Mesothelial cell of epicardium (in vitro differentiated cells): ENCODE data around the gene WDFY2. TPM values are rescaled to one million over a fixed set of nuclear protein-coding genes. Genes with fewer than 3 reads are reported as not detected.

ENCODE experiments used
- DNase-seq, 2 experiments: peaks; one replicate each; pipeline ENCODE4 v3.0.0; 2021; ENCODE audit warnings: low spot score in 2 of 2; ENCODE audit not compliant: unreplicated experiment in 2 of 2
- H3K27ac Mint-ChIP-seq: 2 replicates; pipeline ENCODE4 v1.8.0; 2021; ENCODE audit warnings: mixed read lengths
- H3K27me3 Mint-ChIP-seq: 2 replicates; pipeline ENCODE4 v1.8.0; 2021; ENCODE audit warnings: low read depth, mixed read lengths
- H3K36me3 Mint-ChIP-seq: 2 replicates; pipeline ENCODE4 v1.8.0; 2021; ENCODE audit warnings: mixed read lengths
- H3K4me1 Mint-ChIP-seq: 2 replicates; pipeline ENCODE4 v1.8.0; 2021; ENCODE audit warnings: mixed read lengths
- H3K4me3 Mint-ChIP-seq: 2 replicates; pipeline ENCODE4 v1.8.0; 2021; ENCODE audit warnings: mild to moderate bottlenecking, moderate library complexity, mixed read lengths
- H3K9me3 Mint-ChIP-seq: 2 replicates; pipeline ENCODE4 v1.8.0; 2021; ENCODE audit warnings: mixed read lengths
- CTCF ChIP-seq: fragments of 200-600 bp; sonication (generic); IDR thresholded peaks from one replicate; pipeline ENCODE4 v1.5.0; 2021; ENCODE audit warnings: antibody characterized with exemption; ENCODE audit not compliant: unreplicated experiment
- total RNA-seq: library from RNA; stranded (reverse); gene quantifications from 3 replicates; pipeline ENCODE4 v1.2.1, GENCODE V29; 2021

WDFY2 gene
- total RNA-seq, 1 donor from 2014 or later = 12.1 TPM

DNA sequence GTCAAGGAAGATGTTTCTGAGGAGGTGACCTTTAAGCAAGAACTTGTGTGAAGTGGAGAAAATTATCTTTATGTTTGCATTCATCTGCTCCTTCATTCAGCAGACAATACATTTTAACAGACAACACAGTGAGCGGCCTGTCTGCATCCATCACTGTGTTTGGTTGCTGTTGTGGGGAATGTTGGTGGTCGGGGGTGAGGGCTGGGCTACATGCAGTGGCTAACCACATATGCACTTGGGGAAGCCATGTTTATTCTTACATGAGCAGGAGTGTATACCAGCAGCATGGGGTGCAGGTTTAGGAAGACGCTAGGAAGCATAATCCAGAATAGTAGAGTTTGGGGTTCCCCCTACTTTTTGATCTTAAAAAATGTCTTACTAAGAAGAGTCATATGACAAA lies 153.3 kb downstream of the WDFY2 start:
- no peaks in the 10 kb centered on the region for H3K27me3 Mint-ChIP-seq
- H3K4me1 Mint-ChIP-seq = peaks cover 10% of the 10 kb centered on the region
- no peak for TF ChIP-seq CTCF
- DNase-seq = no peak
- no peaks in the 10 kb centered on the region for H3K9me3 Mint-ChIP-seq
- no peak overlapping the region for H3K27ac Mint-ChIP-seq
- H3K4me3 Mint-ChIP-seq = no peak overlapping the region
- H3K36me3 Mint-ChIP-seq = peaks cover 3% of the 10 kb centered on the region

DNA sequence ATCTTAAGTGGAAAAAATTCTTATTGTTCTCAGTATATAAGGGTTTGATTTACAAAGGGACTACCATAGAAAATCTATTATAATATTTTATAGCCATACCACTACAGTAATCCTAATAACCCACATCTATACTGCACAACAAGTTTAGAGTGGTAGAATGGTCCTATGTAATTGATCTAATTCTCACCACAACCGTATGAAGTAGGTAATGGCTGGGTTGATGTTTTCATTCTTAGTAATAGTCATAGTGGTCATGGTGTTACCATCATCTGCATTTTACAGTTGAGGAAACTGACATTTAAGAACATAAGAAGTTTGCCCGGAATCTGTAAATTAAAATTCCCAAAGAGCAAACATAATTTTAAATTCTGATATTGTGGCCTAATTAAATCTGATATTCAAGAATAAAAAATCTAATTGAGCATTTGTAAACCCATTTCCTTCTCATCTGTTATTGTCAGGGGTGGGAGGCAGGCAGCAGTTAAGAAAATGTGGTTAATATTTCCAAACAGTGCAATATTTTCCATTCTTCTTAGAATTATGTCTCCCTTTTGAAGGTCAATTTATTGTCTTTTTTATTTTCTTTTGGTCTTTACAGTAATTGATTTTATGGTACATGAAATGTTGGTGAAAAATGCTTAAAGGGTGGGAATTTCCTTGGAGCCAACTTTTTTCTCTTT lies 154.1 kb downstream of the WDFY2 start:
- Mint-ChIP-seq H3K4me3 (no peak overlapping the region), H3K27ac (no peak overlapping the region), H3K9me3 (no peaks in the 10 kb centered on the region), H3K27me3 (no peaks in the 10 kb centered on the region), H3K36me3 (peaks cover 3% of the 10 kb centered on the region), H3K4me1 (peaks cover 10% of the 10 kb centered on the region)
- no peak for TF ChIP-seq CTCF
- DNase-seq = no peak

GRCh38 chr13:51739027-51739764 lies 154.9 kb downstream of the WDFY2 start:
- Mint-ChIP-seq H3K36me3 (peaks cover 3% of the 10 kb centered on the region), H3K9me3 (no peaks in the 10 kb centered on the region), H3K27me3 (no peaks in the 10 kb centered on the region), H3K4me3 (no peak overlapping the region), H3K27ac (peak overlapping the region; percentile 43), H3K4me1 (peaks cover 10% of the 10 kb centered on the region)
- TF ChIP-seq CTCF = no peak
- DNase-seq = no peak

- TF ChIP-seq CTCF = no peak
- DNase-seq = no peak
- Mint-ChIP-seq H3K4me3 (no peak overlapping the region), H3K27me3 (no peaks in the 10 kb centered on the region), H3K4me1 (peaks cover 10% of the 10 kb centered on the region), H3K27ac (no peak overlapping the region), H3K36me3 (peaks cover 2% of the 10 kb centered on the region), H3K9me3 (no peaks in the 10 kb centered on the region)
Measured at GRCh38 chr13:51740698-51741097, 156.4 kb downstream of the WDFY2 start.

DNA sequence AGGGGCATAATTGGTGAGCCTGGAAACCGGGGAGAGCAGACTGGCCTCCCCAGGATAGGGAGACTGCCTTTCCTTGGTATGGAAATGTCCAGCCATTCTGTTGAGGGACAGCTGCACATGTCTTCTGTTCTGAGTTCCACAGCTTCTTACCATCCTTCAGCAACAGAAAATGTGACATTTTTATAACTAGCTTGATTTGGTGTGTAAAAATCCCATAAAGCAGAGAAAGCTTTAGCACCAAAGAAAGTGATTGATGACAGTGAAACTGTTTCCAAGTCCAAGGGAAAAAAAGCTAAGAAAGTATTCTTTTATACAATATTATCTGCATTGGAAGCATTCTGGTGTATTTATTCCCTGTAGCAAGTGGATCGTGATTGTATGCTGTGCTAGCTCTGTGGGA lies 157.8 kb downstream of the WDFY2 start:
- Mint-ChIP-seq H3K27me3 (no peaks in the 10 kb centered on the region), H3K36me3 (no peaks in the 10 kb centered on the region), H3K4me3 (no peak overlapping the region), H3K27ac (no peak overlapping the region), H3K4me1 (peaks cover 10% of the 10 kb centered on the region), H3K9me3 (no peaks in the 10 kb centered on the region)
- no peak for TF ChIP-seq CTCF
- DNase-seq = no peak
